H1 (cell line): Measurements from ENCODE around the gene MIB1. TPM values are rescaled to one million over a fixed set of nuclear protein-coding genes. Genes with fewer than 3 reads are reported as not detected.

Experiments used
- CTCF ChIA-PET: fragments of 300-600 bp; sonication (Branson Sonifier 250); formaldehyde crosslinking; loops from one replicate; lab custom pipeline; 2021; ENCODE audit not compliant: partially characterized antibody; lab: Charles Lee
- POLR2A ChIA-PET: fragments of 300-600 bp; sonication (Branson Sonifier 250); formaldehyde crosslinking; loops from one replicate; lab custom pipeline; 2021; ENCODE audit warnings: inconsistent platforms; ENCODE audit not compliant: partially characterized antibody; lab: Charles Lee
- DNase-seq, 2 experiments: peaks; one replicate each; pipeline versions ENCODE4 v3.0.0 to v3.0.0-alpha.2; 2010 to 2022; ENCODE audit warnings: low spot score in 2 of 2, low read depth in 1 of 2, mixed read lengths in 1 of 2
- FAIRE-seq: peaks from 2 replicates; lab custom pipeline; 2011; peaks lifted over from hg19 to GRCh38; lab: Jason Lieb, UNC
- H2AFZ ChIP-seq: 2 replicates; pipeline ENCODE4 v1.8.1; 2012; ENCODE audit warnings: low read length, inconsistent platforms
- H2AK5ac ChIP-seq: 2 replicates; pipeline ENCODE4 v1.6.1; 2013; ENCODE audit warnings: low read depth, low read length
- H2BK120ac ChIP-seq: replicated peaks from 2 replicates; pipeline ENCODE3; 2013; ENCODE audit warnings: low read depth, low read length, inconsistent platforms
- H2BK12ac ChIP-seq: 2 replicates; pipeline ENCODE4 v1.6.1; 2013; ENCODE audit warnings: low read depth, low read length
- H2BK15ac ChIP-seq: 2 replicates; pipeline ENCODE4 v1.6.1; 2013; ENCODE audit warnings: low read length
- H2BK20ac ChIP-seq: 2 replicates; pipeline ENCODE4 v1.6.1; 2013; ENCODE audit warnings: low read length
- H2BK5ac ChIP-seq: 2 replicates; pipeline ENCODE4 v1.6.1; 2013; ENCODE audit warnings: low read depth, low read length
- H3K14ac ChIP-seq: 2 replicates; pipeline ENCODE4 v1.6.1; 2013; ENCODE audit warnings: inconsistent platforms; ENCODE audit not compliant: insufficient read length
- H3K18ac ChIP-seq: 2 replicates; pipeline ENCODE4 v1.6.1; 2013; ENCODE audit warnings: low read length; ENCODE audit errors: extremely low read depth
- H3K23ac ChIP-seq: 2 replicates; pipeline ENCODE4 v1.6.1; 2013; ENCODE audit warnings: inconsistent platforms; ENCODE audit not compliant: insufficient read length
- H3K23me2 ChIP-seq: 2 replicates; pipeline ENCODE4 v1.6.1; 2013; ENCODE audit warnings: low read depth, low read length
- H3K27ac ChIP-seq: 2 replicates; pipeline ENCODE4 v1.6.1; 2011; ENCODE audit warnings: low read depth, low read length, inconsistent platforms
- H3K27me3 ChIP-seq, 4 experiments: replicated peaks in 1 of 4; 1 replicate in 1 of 4; 2 replicates in 3 of 4; pipeline versions ENCODE4 v1.6.1 to v1.8.1; 2011 to 2013; ENCODE audit warnings: low read length in 3 of 4, mild to moderate bottlenecking in 3 of 4, inconsistent platforms in 2 of 4, mixed read lengths in 2 of 4, moderate library complexity in 1 of 4; ENCODE audit not compliant: control insufficient read depth in 3 of 4, insufficient read depth in 3 of 4; ENCODE audit errors: extremely low read depth in 1 of 4
- H3K36me3 ChIP-seq, 4 experiments: 2 replicates each; pipeline versions ENCODE4 v1.6.1 to v1.8.1; 2011 to 2013; ENCODE audit warnings: mild to moderate bottlenecking in 4 of 4, low read length in 3 of 4, moderate library complexity in 2 of 4, control low read depth in 1 of 4, inconsistent platforms in 1 of 4; ENCODE audit not compliant: insufficient read depth in 4 of 4, control insufficient read depth in 2 of 4
- H3K4ac ChIP-seq: replicated peaks from 2 replicates; pipeline ENCODE3; 2013; ENCODE audit warnings: low read length, low read depth, mixed read lengths, inconsistent platforms; ENCODE audit not compliant: insufficient read length
- H3K4me1 ChIP-seq, 4 experiments: replicated peaks in 1 of 4; 1 replicate in 1 of 4; 2 replicates in 3 of 4; pipeline versions ENCODE4 v1.6.1 to v1.8.1; 2011 to 2013; ENCODE audit warnings: low read length in 3 of 4, inconsistent platforms in 2 of 4, mixed read lengths in 1 of 4; ENCODE audit not compliant: insufficient read depth in 4 of 4, control insufficient read depth in 3 of 4
- H3K4me2 ChIP-seq, 2 experiments: 2 replicates each; pipeline versions ENCODE4 v1.6.1 to v1.8.1; 2011 to 2013; ENCODE audit warnings: low read depth in 2 of 2, low read length in 2 of 2, control low read depth in 1 of 2, inconsistent platforms in 1 of 2, mild to moderate bottlenecking in 1 of 2; ENCODE audit not compliant: insufficient read depth in 1 of 2
- H3K4me3 ChIP-seq, 4 experiments: fragments of 200-600, 300-600 bp in 1 of 4; sonication (generic), shearing (Covaris generic), sonication (Bioruptor Twin) in 1 of 4; 2 replicates each; pipeline versions ENCODE4 v1.5.1 to v1.8.1; 2011 to 2016; ENCODE audit warnings: low read length in 4 of 4, low read depth in 3 of 4, control low read depth in 2 of 4, inconsistent platforms in 2 of 4, mild to moderate bottlenecking in 2 of 4, mixed read lengths in 1 of 4, moderate library complexity in 1 of 4; ENCODE audit not compliant: insufficient read depth in 2 of 4; ENCODE audit errors: extremely low read depth in 1 of 4
- H3K56ac ChIP-seq: replicated peaks from 2 replicates; pipeline ENCODE3; 2013; ENCODE audit warnings: low read depth, mild to moderate bottlenecking, mixed read lengths, low read length, inconsistent platforms; ENCODE audit not compliant: insufficient read length
- H3K79me1 ChIP-seq: 2 replicates; pipeline ENCODE4 v1.6.1; 2013; ENCODE audit warnings: low read depth, low read length, control low read depth
- H3K79me2 ChIP-seq, 2 experiments: 2 replicates each; pipeline versions ENCODE4 v1.6.1 to v1.8.1; 2012 to 2013; ENCODE audit warnings: low read length in 2 of 2, mild to moderate bottlenecking in 2 of 2, inconsistent platforms in 1 of 2; ENCODE audit not compliant: insufficient read depth in 2 of 2, control insufficient read depth in 1 of 2
- H3K9ac ChIP-seq, 4 experiments: replicated peaks in 1 of 4; 1 replicate in 1 of 4; 2 replicates in 3 of 4; pipeline versions ENCODE4 v1.6.1 to v1.8.1; 2011 to 2013; ENCODE audit warnings: low read depth in 3 of 4, low read length in 3 of 4, control low read depth in 2 of 4, mild to moderate bottlenecking in 2 of 4, moderate library complexity in 2 of 4, inconsistent platforms in 1 of 4; ENCODE audit errors: extremely low read depth in 1 of 4
- H3K9me3 ChIP-seq, 2 experiments: 2 replicates each; pipeline versions ENCODE4 v1.6.1 to v1.8.1; 2012 to 2013; ENCODE audit warnings: mild to moderate bottlenecking in 2 of 2, moderate library complexity in 2 of 2, control low read depth in 1 of 2, inconsistent platforms in 1 of 2, low read depth in 1 of 2, low read length in 1 of 2, mixed read lengths in 1 of 2; ENCODE audit not compliant: insufficient read depth in 2 of 2
- H4K20me1 ChIP-seq, 2 experiments: replicated peaks in 1 of 2; 2 replicates each; pipeline versions ENCODE3 to v1.8.1; 2011 to 2013; ENCODE audit warnings: inconsistent platforms in 2 of 2, low read length in 2 of 2, mild to moderate bottlenecking in 1 of 2; ENCODE audit not compliant: insufficient read depth in 2 of 2, control insufficient read depth in 1 of 2
- H4K5ac ChIP-seq: 2 replicates; pipeline ENCODE4 v1.6.1; 2013; ENCODE audit warnings: low read length, low read depth, mixed read lengths, inconsistent platforms; ENCODE audit not compliant: insufficient read length
- H4K8ac ChIP-seq: 2 replicates; pipeline ENCODE4 v1.8.0; 2013; ENCODE audit warnings: mild to moderate bottlenecking, moderate library complexity, low read length, inconsistent platforms; ENCODE audit not compliant: insufficient read depth; ENCODE audit errors: extremely low read depth
- H4K91ac ChIP-seq: replicated peaks from 2 replicates; pipeline ENCODE3; 2013; ENCODE audit warnings: low read length, mixed read lengths, inconsistent platforms; ENCODE audit not compliant: insufficient read length
- ASH2L ChIP-seq: fragments of 200-600, 300-600 bp; sonication (generic); IDR thresholded peaks from one replicate; pipeline ENCODE4 v1.7.1; 2017; ENCODE audit warnings: low read length
- BACH1 ChIP-seq: IDR thresholded peaks from 2 replicates; pipeline ENCODE4 v1.6.1; 2012; ENCODE audit warnings: low read length, improper control_type of control experiment
- GABPA ChIP-seq: IDR thresholded peaks from 2 replicates; pipeline ENCODE4 v1.6.1; 2011; ENCODE audit warnings: mild to moderate bottlenecking, low read length, moderate library complexity, borderline replicate concordance; ENCODE audit not compliant: insufficient read depth
- TAF1 ChIP-seq: IDR thresholded peaks from 2 replicates; pipeline ENCODE4 v1.6.1; 2011; ENCODE audit warnings: mild to moderate bottlenecking, low read depth, low read length
- TAF7 ChIP-seq: optimal IDR thresholded peaks from 2 replicates; pipeline ENCODE3; 2011; ENCODE audit warnings: low read depth, mild to moderate bottlenecking, inconsistent platforms, low read length, moderate library complexity, borderline replicate concordance
- TEAD4 ChIP-seq: IDR thresholded peaks from 2 replicates; pipeline ENCODE4 v1.6.1; 2012; ENCODE audit warnings: low read depth, low read length, inconsistent platforms, mixed read lengths
- WGBS, 2 experiments: shearing (Covaris generic) in 1 of 2; methylation state at CpG; one replicate each; pipeline versions ENCODE4 v1.1.6 to v1.1.7; 2013 to 2015; ENCODE audit warnings: low lambda C conversion rate in 2 of 2, mixed read lengths in 2 of 2, inconsistent platforms in 1 of 2, low coverage in 1 of 2, missing lambda C conversion rate in 1 of 2; ENCODE audit not compliant: insufficient replicate concordance in 2 of 2, insufficient coverage in 1 of 2, insufficient read length in 1 of 2; ENCODE audit errors: extremely low coverage in 1 of 2, missing lambda C conversion rate in 1 of 2; 5-methylcytosine and 5-hydroxymethylcytosine counted together
- polyA plus RNA-seq, 7 experiments: library from polyadenylated mRNA; depleted of rRNA in 3 of 7; stranded (reverse) in 5 of 7; unstranded in 2 of 7; fragments of >200 nt in 5 of 7; fragments of 200-250 nt in 2 of 7; gene quantifications; 1 replicate in 5 of 7; 2 replicates in 1 of 7; 4 replicates in 1 of 7; pipeline versions ENCODE4 v1.2.1 to v1.2.3, GENCODE V29; 2011 to 2013; ENCODE audit warnings: missing spikeins in 2 of 7, mixed read lengths in 2 of 7
- total RNA-seq: library from RNA; stranded (reverse); fragmentation: NEBNext Ultra II Directional; extraction: Animal tissue kit (Norgen Biotek cat#: 25700); gene quantifications from 2 replicates; pipeline ENCODE4 v1.2.1, GENCODE V29; 2021

MIB1 gene
- total and polyA plus RNA-seq, 2 of the 8 experiments (the other 6 are each of a cell fraction or from before 2014, with no cell fraction given): 8.2 to 60.3 TPM

DNA sequence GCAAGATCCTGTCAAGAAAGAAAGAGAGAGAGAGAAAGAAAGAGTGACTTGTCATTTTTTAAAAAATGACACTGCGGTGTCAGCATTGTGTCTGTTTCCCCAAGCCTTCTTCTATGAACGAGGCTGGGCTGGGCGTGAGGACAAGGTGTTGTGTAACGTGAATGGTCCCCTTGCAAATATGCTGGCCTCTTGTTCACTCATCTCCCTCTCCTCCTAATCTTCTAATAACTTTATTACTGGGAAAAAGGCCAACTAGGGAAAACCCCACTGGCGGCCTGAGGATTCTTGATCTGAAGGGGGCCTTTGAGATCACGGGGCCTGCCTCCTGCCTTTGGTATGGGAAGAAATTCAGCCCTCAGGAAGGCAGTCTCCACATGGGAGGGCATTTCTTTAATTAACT lies 163.1 kb downstream of the MIB1 start:
- Histone ChIP-seq H3K79me1 (no peaks in the 10 kb centered on the region), H3K27ac (no peak overlapping the region), H3K9me3 (no peaks in the 10 kb centered on the region), H4K91ac (no peak overlapping the region), H3K4me3 (no peak overlapping the region), H2BK15ac (no peak overlapping the region), H4K8ac (no peak overlapping the region), H3K27me3 (no peaks in the 10 kb centered on the region; a peak in 1 of 7 replicates), H4K20me1 (no peaks in the 10 kb centered on the region), H2BK12ac (no peak overlapping the region), H3K56ac (no peak overlapping the region), H2BK120ac (no peak overlapping the region), H3K4me1 (no peaks in the 10 kb centered on the region), H3K23me2 (no peaks in the 10 kb centered on the region), H2AFZ (no peak overlapping the region), H4K5ac (no peak overlapping the region), H3K23ac (no peak overlapping the region), H3K4me2 (no peak overlapping the region), H2BK20ac (no peak overlapping the region), H2BK5ac (no peak overlapping the region), H3K9ac (no peak overlapping the region), H3K36me3 (no peaks in the 10 kb centered on the region), H3K79me2 (no peaks in the 10 kb centered on the region), H3K18ac (no peak overlapping the region), H2AK5ac (no peak overlapping the region), H3K4ac (no peak overlapping the region), H3K14ac (no peak overlapping the region)
- no peak for TF ChIP-seq TAF7
- no peak for TF ChIP-seq TAF1
- TF ChIP-seq BACH1: no peak
- no peak for TF ChIP-seq ASH2L
- no peak for TF ChIP-seq TEAD4
- no peak for TF ChIP-seq GABPA
- ChIA-PET CTCF (interaction anchor here (1.1 kb wide), 1 partner anchor 65 kb away, joined by 3 read pairs; no protein-coding TSS in a partner anchor), POLR2A (no interaction called here)
- FAIRE-seq: no peak
- WGBS, 2 experiments: 72% methylated on average over 6 of the region's 6 CpGs; no CpG with 5 or more reads in 1 of the 2 experiments
- DNase-seq: no peak
